Natural killer cell (primary cell): ENCODE measurements around the gene DKKL1. TPM values are rescaled to one million over a fixed set of nuclear protein-coding genes. Genes with fewer than 3 reads are reported as not detected.

Experiments
- ATAC-seq, 3 donors: fragments of 150-1000 bp in 2 of 3; fragments of 200-7000 bp in 1 of 3; cut with Tn5 transposase; 1 replicate in 1 of 3; 2 replicates in 2 of 3; pipeline ENCODE4 v1.10.0; 2021; ENCODE audit warnings: mild to moderate bottlenecking in 2 of 3, moderate library complexity in 2 of 3
- DNase-seq, 2 donors: peaks; one replicate each; pipeline versions ENCODE4 v3.0.0 to v3.0.0-alpha.2; 2013 to 2021; ENCODE audit warnings: mixed read lengths in 1 of 2
- H3K27ac ChIP-seq: one replicate; pipeline ENCODE4 v1.5.1; 2013; ENCODE audit warnings: mild to moderate bottlenecking, low read length
- H3K27me3 ChIP-seq: one replicate; pipeline ENCODE4 v1.6.1; 2013; ENCODE audit warnings: low read length; ENCODE audit not compliant: control insufficient read depth, insufficient read depth
- H3K36me3 ChIP-seq: one replicate; pipeline ENCODE4 v1.6.1; 2013; ENCODE audit warnings: low read length; ENCODE audit not compliant: control insufficient read depth, insufficient read depth
- H3K4me1 ChIP-seq: one replicate; pipeline ENCODE4 v1.6.1; 2013; ENCODE audit warnings: low read length; ENCODE audit not compliant: control insufficient read depth, insufficient read depth
- H3K4me3 ChIP-seq: one replicate; pipeline ENCODE4 v1.5.1; 2013; ENCODE audit warnings: low read length
- H3K9me3 ChIP-seq: one replicate; pipeline ENCODE4 v1.6.1; 2013; ENCODE audit warnings: low read length; ENCODE audit not compliant: control insufficient read depth, insufficient read depth
- H3K27ac Mint-ChIP-seq, 2 donors: one replicate each; pipeline ENCODE4 v1.8.0; 2022; ENCODE audit warnings: mild to moderate bottlenecking in 2 of 2, mixed read lengths in 2 of 2, moderate library complexity in 1 of 2
- H3K27me3 Mint-ChIP-seq, 2 donors: one replicate each; pipeline ENCODE4 v1.8.0; 2022; ENCODE audit warnings: low read depth in 2 of 2, mixed read lengths in 2 of 2
- H3K36me3 Mint-ChIP-seq: one replicate; pipeline ENCODE4 v1.8.0; 2022; ENCODE audit warnings: mixed read lengths
- H3K4me1 Mint-ChIP-seq, 2 donors: one replicate each; pipeline ENCODE4 v1.8.0; 2022; ENCODE audit warnings: mixed read lengths in 2 of 2
- H3K4me3 Mint-ChIP-seq: one replicate; pipeline ENCODE4 v1.8.0; 2022; ENCODE audit warnings: mild to moderate bottlenecking, moderate library complexity, mixed read lengths
- H3K9me3 Mint-ChIP-seq, 2 donors: one replicate each; pipeline ENCODE4 v1.8.0; 2022; ENCODE audit warnings: mixed read lengths in 2 of 2
- WGBS: methylation state at CpG from one replicate; pipeline ENCODE4 v1.1.7; 2013; ENCODE audit warnings: missing lambda C conversion rate; ENCODE audit not compliant: insufficient coverage; 5-methylcytosine and 5-hydroxymethylcytosine counted together
- intact Hi-C: fragments of 100-400 bp; cut with micrococcal nuclease; formaldehyde crosslinking; loops from one replicate; pipeline ENCODE4 v1.14.2; 2022
- total RNA-seq, 4 donors: library from RNA; stranded (reverse); fragments of 120-200 nt in 1 of 4; gene quantifications; one replicate each; pipeline versions ENCODE4 v1.2.3 to v1.2.4, GENCODE V29; 2013 to 2022
- TF ChIP-seq, protein P1 (sequence below): fragments of 200-600 bp; IDR thresholded peaks from one replicate; pipeline ENCODE4 v1.8.0; 2022; ENCODE audit warnings: antibody characterized with exemption

The DKKL1 gene
- total RNA-seq, 3 donors from 2014 or later (not counting 1 experiment from before 2014, with no cell fraction given) = not detected

DNA sequence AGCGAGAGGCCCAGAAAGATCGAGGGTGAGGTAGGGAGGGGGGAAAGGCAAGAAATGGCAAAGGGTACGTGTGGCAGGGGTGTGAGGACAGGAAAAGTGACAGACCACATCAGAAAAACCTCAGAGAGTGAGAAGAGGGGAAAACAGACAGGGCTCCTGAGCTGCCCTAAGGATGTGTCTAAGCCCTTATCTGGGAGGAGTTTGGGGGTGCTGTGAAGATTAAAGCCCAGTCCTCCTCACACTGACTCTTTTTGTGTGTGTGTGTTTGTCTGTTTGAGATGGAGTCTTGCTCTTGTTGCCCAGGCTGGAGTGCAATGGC is 60.3 kb downstream of the DKKL1 start:
- no peaks in the 10 kb centered on the region for H3K9me3 Mint-ChIP-seq
- no peaks in the 10 kb centered on the region for H3K9me3 ChIP-seq
- peak in 1 of 2 donors; percentile 67 for DNase-seq
- TF ChIP-seq, protein P1, sequence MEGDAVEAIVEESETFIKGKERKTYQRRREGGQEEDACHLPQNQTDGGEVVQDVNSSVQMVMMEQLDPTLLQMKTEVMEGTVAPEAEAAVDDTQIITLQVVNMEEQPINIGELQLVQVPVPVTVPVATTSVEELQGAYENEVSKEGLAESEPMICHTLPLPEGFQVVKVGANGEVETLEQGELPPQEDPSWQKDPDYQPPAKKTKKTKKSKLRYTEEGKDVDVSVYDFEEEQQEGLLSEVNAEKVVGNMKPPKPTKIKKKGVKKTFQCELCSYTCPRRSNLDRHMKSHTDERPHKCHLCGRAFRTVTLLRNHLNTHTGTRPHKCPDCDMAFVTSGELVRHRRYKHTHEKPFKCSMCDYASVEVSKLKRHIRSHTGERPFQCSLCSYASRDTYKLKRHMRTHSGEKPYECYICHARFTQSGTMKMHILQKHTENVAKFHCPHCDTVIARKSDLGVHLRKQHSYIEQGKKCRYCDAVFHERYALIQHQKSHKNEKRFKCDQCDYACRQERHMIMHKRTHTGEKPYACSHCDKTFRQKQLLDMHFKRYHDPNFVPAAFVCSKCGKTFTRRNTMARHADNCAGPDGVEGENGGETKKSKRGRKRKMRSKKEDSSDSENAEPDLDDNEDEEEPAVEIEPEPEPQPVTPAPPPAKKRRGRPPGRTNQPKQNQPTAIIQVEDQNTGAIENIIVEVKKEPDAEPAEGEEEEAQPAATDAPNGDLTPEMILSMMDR = no peak
- ATAC-seq = peak; percentile 18 to 43 (median 24)
- H3K36me3 ChIP-seq = no peaks in the 10 kb centered on the region
- H3K4me1 Mint-ChIP-seq = peaks cover 60 to 64% of the 10 kb centered on the region in 2 donors
- peaks cover 86 to 99% of the 10 kb centered on the region in 2 donors for H3K27me3 Mint-ChIP-seq
- intact Hi-C loops = no loop called here
- H3K27me3 ChIP-seq = peaks cover 82% of the 10 kb centered on the region
- H3K27ac ChIP-seq = no peak overlapping the region
- H3K27ac Mint-ChIP-seq = peak overlapping the region in 1 of 2 donors; percentile 25
- H3K36me3 Mint-ChIP-seq = peaks cover 9% of the 10 kb centered on the region
- H3K4me3 Mint-ChIP-seq = peak overlapping the region; percentile 26
- no peak overlapping the region for H3K4me3 ChIP-seq
- H3K4me1 ChIP-seq = peaks cover 56% of the 10 kb centered on the region
- 4% methylated on average over 3 of the region's 3 CpGs for WGBS

Other genes with a start within 250 kb of the DKKL1 start
- gene LIN7B, start 249.5 kb upstream of the DKKL1 start, total RNA-seq = 1 to 10 TPM; 6.2 to 8.8 (median 6.5) TPM
- gene C19orf73, start 244.7 kb upstream of the DKKL1 start, total RNA-seq = 1 to 10 TPM; 2.3 to 2.7 (median 2.7) TPM
- gene PPFIA3, start 244.3 kb upstream of the DKKL1 start, total RNA-seq = 1 to 10 TPM; 5.3 to 5.5 (median 5.3) TPM
- not detected for gene HRC, start 208.5 kb upstream of the DKKL1 start, total RNA-seq
- gene TRPM4, start 206.1 kb upstream of the DKKL1 start, total RNA-seq = under 1 TPM in 1 of 3 donors, not detected in 2; 0.20 TPM
- 10 to 100 TPM in 2 of 3 donors, 1 to 10 TPM in 1; 7.2 to 11.5 (median 10.8) TPM for gene SLC6A16, start 38.7 kb upstream of the DKKL1 start, total RNA-seq
- 100 to 1,000 TPM; 322 to 392 (median 359) TPM for gene CD37, start 28.5 kb upstream of the DKKL1 start, total RNA-seq
- gene TEAD2, start 1.5 kb upstream of the DKKL1 start, total RNA-seq = not detected
- under 1 TPM in 2 of 3 donors, not detected in 1; 0.73 to 0.80 TPM for gene KASH5, start 24.4 kb downstream of the DKKL1 start, total RNA-seq
- gene PTH2, start 59.6 kb downstream of the DKKL1 start, total RNA-seq = not detected
- not detected for gene GFY, start 61.5 kb downstream of the DKKL1 start, total RNA-seq
- not detected for gene SLC17A7, start 77.7 kb downstream of the DKKL1 start, total RNA-seq
- 100 to 1,000 TPM; 112 to 149 (median 138) TPM for gene PIH1D1, start 87.9 kb downstream of the DKKL1 start, total RNA-seq
- 10 to 100 TPM; 39.9 to 43.2 (median 41.4) TPM for gene ALDH16A1, start 89.3 kb downstream of the DKKL1 start, total RNA-seq
- 10 to 100 TPM; 44.7 to 65.7 (median 64.8) TPM for gene FLT3LG, start 110.3 kb downstream of the DKKL1 start, total RNA-seq
- gene RPL13A, start 123.7 kb downstream of the DKKL1 start, total RNA-seq = 1,000 to 10,000 TPM; 1,881 to 2,284 (median 2,283) TPM
- gene RPS11, start 132.6 kb downstream of the DKKL1 start, total RNA-seq = 1,000 to 10,000 TPM; 1,427 to 1,714 (median 1,549) TPM
- 10 to 100 TPM; 13.5 to 39.2 (median 19.9) TPM for gene FCGRT, start 148.8 kb downstream of the DKKL1 start, total RNA-seq
- gene RCN3, start 164.1 kb downstream of the DKKL1 start, total RNA-seq = 1 to 10 TPM; 2.4 to 4.7 (median 3.0) TPM
- 10 to 100 TPM; 46.7 to 63.6 (median 59.8) TPM for gene NOSIP, start 216.7 kb downstream of the DKKL1 start, total RNA-seq
- under 1 TPM in 2 of 3 donors, not detected in 1; 0.39 to 0.56 TPM for gene PRRG2, start 217.4 kb downstream of the DKKL1 start, total RNA-seq
- 10 to 100 TPM; 51.1 to 62.1 (median 56.0) TPM for gene PRR12, start 227.3 kb downstream of the DKKL1 start, total RNA-seq